DMS 273 (cell line): ENCODE data around the gene DNAJC6.
A peak's percentile ranks its signal among the peaks of the same experiment; 100 is the strongest.
"Not testable (repeated sequence)": the region's sequence is repeated elsewhere in the genome, so short reads cannot be mapped to it uniquely, and the experiment has no call there.

Source experiments
- DNase-seq: peaks from one replicate; lab custom pipeline; 2025; ENCODE audit not compliant: unreplicated experiment; lab: John Stamatoyannopoulos, UW

The DNAJC6 gene

DNA sequence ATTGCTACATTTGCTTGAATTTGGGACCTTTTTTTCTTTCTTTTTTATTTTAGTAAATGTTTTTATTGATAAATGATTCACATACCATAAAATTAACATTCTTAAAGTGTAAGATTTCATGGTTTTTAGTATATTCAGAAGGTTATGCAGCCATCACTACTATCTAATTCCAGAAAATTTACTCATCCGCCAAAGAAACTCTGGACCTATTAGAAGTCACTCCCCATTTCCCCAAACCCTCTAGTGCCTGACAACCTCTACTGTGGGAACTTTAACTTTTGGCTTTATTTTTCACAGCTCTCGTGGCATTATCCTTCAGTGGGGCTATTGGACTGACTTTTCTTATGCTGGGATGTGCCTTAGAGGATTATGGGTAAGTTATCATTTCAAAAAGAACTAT is 115.7 kb downstream of the DNAJC6 start:
- DNase-seq: no peak

DNA sequence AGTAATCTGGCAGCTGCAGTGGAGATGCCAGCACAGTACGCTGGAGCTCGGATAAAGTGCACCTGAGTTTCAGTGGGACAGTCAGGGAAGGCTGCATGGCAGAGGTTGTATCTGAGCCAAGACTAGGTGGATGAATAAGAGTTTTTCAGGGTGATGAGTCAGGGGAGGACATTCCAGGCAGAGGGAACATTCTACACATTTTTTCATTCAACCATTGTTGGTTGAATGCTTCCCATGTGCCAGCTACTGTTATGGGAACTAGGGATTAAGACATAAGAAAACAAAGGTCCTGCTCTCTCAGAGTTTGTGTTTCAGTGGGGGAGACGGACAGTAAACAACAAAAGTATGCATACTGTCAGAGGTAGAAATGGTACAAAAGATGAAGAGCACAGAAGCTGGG is 116.4 kb downstream of the DNAJC6 start:
- DNase-seq: no peak

DNA sequence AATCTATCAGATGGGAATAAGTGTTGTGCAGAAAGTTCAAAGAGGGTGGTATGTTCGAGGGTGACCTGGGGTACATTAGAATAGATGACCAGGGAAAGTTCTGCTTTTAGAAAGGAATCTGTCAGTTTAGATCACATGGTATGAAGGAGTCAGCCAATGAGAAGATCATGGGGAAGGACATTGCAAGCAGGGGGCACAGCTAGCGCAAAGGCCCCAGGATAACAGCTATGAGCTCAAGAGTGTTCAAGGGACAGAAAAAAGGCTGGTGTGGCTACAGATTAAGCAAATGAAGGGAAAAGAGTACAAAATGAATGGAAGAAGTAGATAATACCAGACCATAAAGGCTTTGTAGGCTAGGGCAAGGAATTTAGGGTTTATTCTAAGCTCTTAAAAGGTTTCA is 119.7 kb downstream of the DNAJC6 start:
- no peak for DNase-seq

DNA sequence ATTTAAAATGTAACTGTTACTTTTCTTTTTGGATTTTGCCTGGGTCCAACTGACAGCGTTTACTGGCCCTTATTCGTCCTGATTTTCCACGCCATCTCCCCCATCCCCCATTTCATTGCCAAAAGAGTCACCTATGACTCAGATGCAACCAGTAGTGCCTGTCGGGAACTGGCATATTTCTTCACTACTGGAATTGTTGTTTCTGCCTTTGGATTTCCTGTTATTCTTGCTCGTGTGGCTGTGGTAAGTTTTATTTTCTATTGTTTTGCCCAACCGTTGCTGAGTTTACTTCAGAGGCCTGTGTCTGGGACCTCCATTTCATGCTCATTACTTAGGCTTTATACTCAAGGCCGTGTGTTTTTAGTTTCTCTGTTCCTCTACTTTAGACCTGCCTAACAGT is 120.5 kb downstream of the DNAJC6 start:
- DNase-seq: no peak

DNA sequence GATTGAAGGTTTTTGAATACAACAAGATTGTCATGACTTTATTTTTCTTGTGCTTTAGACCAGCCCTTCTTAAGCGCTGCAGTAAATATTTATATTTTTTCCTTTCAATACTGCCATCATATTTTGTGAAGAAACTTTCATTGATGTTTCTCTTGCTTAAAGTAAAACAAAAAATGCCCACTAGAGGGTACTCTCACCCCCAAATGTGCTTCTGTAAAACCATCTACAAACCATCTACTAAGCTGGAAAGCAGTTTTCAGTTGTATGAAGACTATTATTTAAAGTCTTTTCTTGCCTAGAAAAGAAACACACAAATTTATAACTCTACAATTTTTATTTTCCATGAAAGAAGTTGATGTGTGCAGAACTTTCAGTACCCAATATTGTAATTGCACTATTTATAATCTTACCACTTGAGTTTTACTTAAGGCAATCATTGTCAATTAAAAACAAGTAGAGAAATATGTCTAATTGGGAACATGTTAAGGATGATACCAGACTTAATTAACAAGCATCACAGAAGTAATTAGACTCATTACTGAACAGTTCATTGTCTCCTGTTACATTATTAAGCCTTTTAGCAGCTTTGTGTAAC is 121.9 kb downstream of the DNAJC6 start:
- peak; percentile 72 for DNase-seq

DNA sequence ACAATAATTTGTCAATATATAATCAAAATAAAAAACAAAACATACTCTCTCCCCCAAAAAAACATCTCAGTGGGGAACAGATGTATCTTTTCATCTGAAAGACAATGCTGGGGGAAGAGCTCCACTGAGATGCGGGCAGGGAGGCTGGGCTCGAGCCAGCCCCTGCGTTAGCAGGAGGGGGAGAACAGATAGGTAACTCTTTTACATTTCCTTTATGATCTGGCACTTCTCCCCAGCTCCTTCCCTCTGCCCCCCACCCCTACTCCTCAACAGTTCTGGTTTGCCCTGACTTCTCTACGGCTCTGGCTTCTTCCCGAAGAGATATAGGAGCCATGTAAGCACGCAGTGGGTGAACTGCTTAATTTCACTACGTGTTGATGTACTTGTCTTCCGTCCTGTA is 123.6 kb downstream of the DNAJC6 start:
- no peak for DNase-seq

DNA sequence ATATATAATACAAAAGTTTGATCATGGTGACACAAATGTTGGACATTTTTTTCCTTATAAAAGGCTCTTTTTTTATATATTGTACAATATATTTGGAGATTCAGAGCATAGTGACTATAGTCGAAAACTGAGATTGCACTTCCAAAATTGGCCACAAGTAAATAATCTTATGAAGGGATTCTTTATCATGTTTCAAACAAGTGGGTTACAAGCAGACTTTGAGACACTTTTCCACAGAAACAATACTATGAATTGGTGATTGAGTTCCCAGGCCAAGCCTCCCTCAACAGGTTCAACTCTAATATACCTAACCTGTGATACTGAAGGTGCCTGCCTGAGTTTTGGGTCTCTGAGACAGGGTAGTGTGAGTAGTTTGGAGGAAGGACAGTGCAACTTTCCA is 124.9 kb downstream of the DNAJC6 start:
- peak; percentile 4 for DNase-seq

DNA sequence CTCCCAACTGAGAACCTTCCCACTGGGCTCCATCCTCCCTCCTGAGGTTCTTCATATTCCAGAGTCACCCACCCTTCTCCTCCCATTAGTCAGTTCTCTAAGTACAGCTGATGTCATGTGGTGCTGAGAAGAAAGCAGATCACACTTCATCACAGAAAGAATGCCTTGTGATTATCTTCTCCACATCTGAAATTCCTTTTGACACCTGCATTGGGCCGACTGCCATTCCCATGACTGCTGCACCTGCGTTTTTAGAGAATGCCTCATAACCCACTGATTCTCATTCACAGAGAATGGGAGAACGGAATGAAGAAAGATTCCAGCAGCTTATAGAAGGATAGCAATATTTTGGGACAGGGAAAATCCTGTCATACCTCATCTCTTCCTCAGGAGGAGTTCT is 125.4 kb downstream of the DNAJC6 start:
- no peak for DNase-seq

DNA sequence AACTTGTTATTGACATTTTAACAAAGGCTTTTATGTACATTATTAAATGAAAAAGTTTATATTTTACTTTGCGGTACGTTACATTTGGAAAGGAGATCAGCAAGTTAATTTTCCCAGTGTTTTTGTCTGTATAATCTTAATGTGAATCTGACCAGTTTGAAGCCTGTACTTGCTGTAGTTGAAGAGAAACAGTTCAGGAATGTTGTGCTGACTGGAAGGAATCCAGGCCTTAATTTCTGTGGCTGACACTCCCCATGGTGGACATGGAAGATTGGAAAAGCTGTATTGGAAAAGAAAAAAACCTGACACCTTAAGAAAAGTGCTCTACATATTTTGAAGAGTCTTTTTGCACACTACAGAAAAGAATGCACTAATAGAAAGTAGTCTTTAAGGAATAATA is 126.6 kb downstream of the DNAJC6 start:
- DNase-seq: no peak

DNA sequence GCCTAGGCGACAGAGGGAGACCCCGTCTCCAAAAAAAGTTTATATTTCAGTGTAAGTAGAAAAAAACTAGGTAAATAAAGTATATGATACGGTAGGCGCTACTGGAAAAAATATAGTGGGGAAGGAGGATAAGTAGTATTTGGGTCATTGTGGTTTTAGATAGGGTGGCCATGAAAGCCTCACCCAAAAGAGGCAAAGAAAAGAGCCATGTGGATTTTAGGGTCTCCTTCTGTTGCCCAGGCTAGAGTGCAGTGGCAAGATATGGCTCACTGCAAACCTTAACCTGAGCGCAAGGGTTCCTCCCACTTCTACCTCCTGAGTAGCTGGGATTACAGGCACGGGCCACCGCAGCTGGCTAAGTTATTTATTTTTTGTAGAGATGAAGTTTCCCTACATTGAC is 128.3 kb downstream of the DNAJC6 start:
- DNase-seq: no peak

DNA sequence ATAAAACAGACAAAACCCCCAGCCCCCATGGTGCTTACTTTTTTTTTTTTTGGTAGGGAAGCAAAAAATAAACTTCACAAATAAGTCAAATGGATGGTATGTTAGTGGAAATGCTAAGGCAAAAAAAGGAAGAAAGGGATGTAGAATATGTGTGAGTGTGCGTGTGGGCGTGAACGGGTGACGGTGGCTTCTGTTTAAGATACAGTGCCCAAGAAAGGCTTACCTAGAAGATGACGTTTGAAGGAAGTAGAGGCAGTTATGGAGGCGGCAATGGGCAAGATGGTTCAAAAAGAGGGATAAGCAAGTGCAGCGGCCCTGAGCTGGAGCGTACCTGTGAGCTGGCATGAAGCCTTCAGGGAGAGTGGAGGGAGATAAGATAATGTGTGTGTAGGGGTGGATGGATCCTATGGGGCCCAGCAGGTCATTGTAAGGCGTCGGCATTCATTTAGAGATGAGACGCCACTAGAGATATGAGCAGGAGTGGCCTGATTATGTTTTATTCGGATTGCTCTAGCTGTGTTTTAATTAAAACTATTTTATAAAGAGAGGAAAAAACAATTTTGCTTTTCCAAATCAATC is 131.1 kb downstream of the DNAJC6 start:
- DNase-seq: no peak

DNA sequence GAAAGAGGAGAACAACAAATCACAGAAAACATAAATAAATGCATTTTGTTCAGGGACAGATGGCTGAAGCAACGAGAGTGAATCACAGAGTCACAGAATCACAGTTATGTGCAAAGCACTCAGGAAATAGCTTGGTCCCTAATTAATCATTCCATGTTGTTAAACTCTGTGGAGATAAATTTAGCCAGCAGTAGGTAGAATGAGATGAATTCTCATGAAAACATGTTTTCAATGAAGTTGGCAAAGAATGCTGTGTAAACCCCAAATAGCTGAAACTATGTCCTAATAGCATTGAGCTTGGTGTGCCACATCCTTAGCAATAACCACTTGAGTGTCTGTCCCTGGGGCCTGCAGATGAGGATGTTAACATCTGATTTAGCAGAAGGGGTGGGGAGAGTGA is 131.6 kb downstream of the DNAJC6 start:
- no peak for DNase-seq

DNA sequence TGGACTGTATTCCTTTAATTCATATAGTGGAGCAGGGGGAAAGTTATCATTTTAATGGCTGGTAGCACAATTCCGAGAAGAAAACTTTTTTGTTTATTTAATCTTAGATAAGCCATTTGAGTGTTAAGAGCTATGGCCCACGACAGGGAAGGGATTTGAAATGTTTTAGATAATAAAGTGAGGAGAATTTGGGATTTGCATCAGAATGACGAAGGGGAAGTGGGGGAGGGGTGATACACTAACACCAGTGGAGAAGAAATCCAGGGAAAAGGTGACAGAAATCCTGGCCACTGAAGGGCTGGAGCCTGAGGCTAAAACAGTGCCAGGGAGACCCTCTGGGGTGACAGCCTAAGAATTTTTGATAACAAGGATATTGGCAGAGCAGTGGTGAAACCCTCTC is 132.1 kb downstream of the DNAJC6 start:
- no peak for DNase-seq

DNA sequence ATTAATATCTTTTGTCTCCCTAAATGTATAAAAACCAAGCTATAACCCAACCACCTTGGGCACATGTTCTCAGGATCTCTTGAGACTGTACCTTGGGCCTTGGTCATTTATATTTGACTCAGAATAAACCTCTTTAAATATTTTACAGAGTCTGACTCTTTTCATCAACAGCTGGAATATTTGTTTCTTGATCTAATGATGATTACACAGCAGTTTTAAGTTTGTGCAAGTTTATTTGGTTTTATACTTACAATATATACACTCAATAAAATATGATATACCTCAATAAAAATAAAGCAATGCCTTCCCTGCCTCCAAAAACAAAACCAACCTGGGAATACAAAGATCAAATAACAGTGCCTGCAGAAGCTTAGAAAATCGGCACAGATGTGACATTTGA is 133.1 kb downstream of the DNAJC6 start:
- DNase-seq: no peak

DNA sequence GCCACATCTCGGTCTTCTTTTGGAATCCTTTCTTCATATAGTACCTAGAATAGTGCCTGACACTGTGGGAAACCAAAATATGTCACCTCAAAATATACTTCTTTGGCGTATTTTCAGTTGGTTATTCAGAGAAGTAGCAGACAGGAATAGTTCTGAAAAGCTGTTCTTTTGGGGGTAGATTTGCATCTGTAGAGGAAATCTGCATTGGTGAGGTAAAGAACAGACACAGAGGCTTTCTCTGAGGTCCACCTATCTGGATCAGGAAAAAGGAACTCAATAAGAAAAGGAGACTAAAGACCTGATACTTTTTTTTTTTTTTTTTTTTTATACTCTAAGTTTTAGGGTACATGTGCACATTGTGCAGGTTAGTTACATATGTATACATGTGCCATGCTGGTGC is 134.3 kb downstream of the DNAJC6 start:
- DNase-seq: no peak

DNA sequence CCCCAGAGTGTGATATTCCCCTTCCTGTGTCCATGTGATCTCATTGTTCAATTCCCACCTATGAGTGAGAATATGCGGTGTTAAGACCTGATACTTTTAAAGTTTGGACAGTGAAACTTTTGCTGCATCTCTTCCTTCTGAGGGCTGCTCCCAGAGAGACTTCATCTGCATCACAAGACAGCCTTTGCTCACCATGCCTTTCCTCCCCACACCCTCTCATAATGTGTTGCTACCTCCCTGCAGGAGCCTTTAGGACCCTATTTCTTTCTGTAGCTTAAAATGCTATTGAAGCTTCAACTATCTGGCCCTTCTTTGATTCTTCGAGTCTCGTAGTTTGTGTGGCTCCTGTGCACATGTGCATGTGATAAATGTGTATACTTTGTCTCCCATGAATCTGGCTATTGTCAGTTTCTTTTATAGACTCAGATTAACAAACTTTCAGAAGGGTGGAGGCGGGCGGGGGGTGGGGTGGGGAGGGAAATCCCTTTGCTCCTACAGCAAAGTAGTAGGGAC is 134.8 kb downstream of the DNAJC6 start:
- no peak for DNase-seq

DNA sequence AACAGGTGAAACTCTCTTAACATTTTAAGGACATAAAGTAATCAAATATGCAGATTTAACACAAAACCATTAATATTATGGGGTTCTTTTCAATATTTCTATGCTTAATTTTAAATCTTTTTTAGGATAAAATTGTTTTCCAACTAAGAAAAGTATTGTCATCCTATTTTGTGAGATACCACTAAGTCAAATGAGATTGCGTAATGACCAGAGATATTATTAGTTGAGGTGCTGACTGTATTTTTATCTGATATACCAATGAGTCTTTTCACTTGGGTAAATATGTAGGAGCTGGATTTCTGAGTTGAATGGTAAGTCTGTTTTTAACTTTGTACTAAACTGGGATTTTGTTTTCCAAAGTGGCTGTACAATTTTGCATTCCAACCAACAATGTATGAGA is 136.5 kb downstream of the DNAJC6 start:
- DNase-seq: no peak

DNA sequence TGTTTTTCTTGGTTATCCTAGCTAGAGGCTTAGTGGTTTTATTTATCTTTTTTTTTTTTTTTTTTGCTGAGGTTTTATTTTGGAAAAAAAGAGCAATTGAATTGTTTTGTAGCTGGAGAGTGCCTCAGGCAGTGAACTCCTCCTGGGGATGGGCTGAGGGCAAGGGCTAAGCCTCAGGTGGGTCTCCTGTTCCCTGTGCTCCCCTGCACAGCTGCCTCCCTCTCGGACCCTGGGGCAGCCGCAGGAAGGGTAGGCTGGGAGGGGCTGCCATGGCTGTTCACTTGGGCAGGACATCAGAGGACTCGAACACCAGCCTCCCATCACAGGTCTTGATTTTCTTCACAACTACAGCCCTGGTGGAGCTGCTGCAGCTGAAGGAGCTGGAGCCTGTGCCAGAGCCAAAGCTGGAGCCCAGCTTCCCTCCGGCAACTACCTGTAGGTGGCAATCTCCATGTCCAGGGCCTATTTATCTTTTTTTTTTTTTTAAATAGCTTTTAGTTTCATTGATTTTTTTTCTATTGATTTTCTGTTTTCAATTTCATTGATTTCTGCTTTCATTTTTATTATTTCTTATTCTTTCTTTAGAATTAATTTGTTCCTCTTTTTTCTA is 140.0 kb downstream of the DNAJC6 start:
- peak; percentile 17 for DNase-seq

DNA sequence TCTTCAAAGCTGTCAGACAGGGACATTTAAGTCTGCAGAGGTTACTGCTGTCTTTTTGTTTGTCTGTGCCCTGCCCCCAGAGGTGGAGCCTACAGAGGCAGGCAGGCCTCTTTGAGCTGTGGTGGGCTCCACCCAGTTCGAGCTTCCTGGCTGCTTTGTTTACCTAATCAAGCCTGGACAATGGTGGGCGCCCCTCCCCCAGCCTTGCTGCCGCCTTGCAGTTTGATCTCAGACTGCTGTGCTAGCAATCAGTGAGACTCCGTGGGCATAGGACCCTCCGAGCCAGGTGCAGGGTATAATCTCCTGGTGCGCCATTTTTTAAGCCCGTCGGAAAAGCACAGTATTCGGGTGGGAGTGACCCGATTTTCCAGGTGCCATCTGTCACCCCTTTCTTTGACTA is 146.3 kb downstream of the DNAJC6 start:
- DNase-seq: not testable (repeated sequence)

DNA sequence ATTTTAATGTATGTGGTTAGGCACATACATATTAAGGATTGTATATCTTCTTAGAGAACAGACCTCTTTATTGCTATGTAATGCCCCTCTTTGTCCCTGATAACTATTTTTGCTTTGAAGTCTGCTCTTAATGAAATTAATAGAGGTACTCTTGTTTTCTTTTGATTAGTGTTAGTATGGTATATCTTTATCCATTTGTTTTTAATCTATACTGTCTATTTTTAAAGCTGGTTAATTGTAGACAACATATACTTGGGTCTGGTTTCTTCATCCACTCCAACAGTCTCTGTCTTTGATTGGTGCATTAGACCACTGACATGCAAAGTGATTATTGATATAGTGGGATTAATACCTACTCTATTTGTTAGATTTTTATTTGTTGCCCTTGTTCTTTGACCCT is 147.1 kb downstream of the DNAJC6 start:
- DNase-seq: no peak

DNA sequence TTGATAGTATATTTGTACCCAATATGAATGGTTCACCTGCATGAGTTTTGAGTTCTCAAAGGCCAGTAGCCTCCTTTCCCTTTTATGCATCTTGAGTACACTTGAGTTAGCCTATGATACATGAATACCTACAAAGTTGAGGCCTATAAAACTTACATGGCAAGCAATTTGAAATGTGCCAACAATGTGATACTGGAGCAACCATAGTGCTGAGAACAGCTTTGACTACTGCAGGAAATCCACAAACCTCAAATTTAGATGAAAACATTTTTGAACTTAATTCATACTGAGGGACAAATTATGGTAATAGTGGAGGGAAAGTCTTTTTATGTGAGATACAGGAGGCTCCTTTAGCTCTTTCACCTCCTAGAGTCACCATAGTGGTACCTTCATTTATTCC is 148.5 kb downstream of the DNAJC6 start:
- no peak for DNase-seq

DNA sequence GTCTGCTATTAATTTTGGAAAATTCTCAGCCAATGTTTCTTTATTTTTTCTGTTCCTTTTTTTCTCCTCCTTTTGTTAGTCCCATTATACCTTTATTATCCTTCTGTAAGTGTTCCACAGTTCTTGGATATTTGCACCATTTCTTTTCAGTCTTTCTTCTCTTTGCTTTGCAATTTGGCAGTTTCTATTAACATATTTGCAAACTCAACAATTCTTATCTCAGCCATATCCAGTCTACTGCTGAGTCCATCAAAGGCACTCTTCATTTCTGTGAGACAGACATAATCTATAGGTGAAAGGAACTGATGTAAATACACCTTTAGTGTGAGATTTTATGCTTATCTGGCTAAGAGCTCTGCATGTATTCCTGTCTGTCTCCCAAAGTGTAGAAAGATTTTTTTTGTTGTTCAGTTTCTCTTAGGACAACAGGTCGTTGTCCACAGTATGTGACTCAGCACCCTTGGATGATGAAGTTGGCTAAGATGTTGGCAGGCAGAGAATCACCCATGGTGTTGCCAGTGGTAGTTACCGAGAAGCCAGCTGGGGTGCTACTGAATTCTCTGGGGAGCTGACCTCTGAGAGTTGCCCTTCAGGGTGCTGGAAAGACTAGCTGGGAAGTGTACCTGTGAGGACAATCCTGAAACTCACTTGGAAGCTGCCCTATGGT is 149.5 kb downstream of the DNAJC6 start:
- no peak for DNase-seq
